Peyer's patch (tissue), 4 donors: ENCODE results near the gene GJA3.

ENCODE experiments used
- CTCF ChIP-seq, 6 experiments: fragments of 450-650 bp in 4 of 6; fragments of 200-600 bp in 2 of 6; sonication (generic) in 1 of 6; IDR thresholded peaks; one replicate each; pipeline ENCODE4 v1.5.1; 2017 to 2019; ENCODE audit warnings: antibody characterized with exemption in 6 of 6, mild to moderate bottlenecking in 3 of 6, moderate library complexity in 1 of 6
- POLR2A ChIP-seq, 2 donors: fragments of 450-650 bp; IDR thresholded peaks; one replicate each; pipeline ENCODE4 v1.5.1; 2017; ENCODE audit warnings: antibody characterized with exemption in 2 of 2, mild to moderate bottlenecking in 2 of 2, moderate library complexity in 2 of 2

- no peak for TF ChIP-seq CTCF (IDR thresholded peaks at IDR 0.05)
- TF ChIP-seq POLR2A (IDR thresholded peaks at IDR 0.05): no peak
These were observed 17.3 kb upstream of the GJA3 start for GRCh38 chr13:20178156-20178555.
